Activated CD4-positive, alpha-beta T cell treated with anti-CD3 and anti-CD28 coated beads, Interleukin-2, amount 50 U/mL, for 1 hour (primary cell): ENCODE results near the gene PTPRD.
"Not testable (repeated sequence)": the region's sequence is repeated elsewhere in the genome, so short reads cannot be mapped to it uniquely, and the experiment has no call there.

ENCODE experiments used
- DNase-seq: peaks from one replicate; pipeline ENCODE4 v3.0.0-alpha.2; 2020

Gene PTPRD

GRCh38 chr9:10449201-10449617 is 163.6 kb downstream of the PTPRD start:
- DNase-seq, result not testable (repeated sequence)

DNA sequence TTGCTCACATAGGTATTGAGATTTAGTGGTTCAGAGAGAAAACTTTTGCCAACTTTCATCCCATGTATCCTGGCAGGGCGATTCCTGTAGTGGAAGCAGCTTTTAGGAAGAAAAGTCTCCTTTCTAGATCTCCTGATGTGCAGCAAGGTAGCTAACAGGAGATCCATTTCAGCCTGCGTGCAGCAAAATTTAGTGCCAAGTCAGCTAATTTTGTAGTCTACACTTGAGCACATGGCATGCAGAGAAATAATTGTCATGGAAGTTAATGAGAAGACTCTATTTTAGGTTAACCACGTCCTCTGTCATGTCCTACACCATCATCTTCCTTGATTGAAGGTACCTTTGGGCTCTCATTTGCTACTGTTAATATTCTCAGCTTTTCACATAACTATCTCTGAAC is 165.8 kb downstream of the PTPRD start:
- DNase-seq, result no peak

GRCh38 chr9:10443868-10444204 is 169.0 kb downstream of the PTPRD start:
- no peak for DNase-seq

GRCh38 chr9:10443181-10443867 is 169.5 kb downstream of the PTPRD start:
- DNase-seq, result no peak

DNA sequence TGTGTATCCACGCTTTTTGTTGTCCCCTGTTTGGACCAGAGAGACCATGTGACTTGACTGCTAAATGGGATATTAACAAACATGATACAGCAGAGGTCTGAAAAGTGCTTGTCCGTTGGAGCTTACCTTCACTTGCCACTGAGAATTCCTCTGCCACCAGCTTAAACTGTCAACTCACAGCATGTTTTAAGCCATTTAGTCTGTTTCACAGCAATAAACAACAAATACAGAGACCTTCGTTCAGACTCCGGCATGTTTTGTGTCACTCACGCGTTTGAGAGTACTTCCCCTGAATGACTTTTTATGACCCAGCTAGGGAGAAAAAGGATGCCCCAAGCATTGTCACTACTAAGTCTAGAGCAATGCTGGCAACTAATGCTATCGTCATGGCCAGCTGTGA is 173.8 kb downstream of the PTPRD start:
- no peak for DNase-seq

DNA sequence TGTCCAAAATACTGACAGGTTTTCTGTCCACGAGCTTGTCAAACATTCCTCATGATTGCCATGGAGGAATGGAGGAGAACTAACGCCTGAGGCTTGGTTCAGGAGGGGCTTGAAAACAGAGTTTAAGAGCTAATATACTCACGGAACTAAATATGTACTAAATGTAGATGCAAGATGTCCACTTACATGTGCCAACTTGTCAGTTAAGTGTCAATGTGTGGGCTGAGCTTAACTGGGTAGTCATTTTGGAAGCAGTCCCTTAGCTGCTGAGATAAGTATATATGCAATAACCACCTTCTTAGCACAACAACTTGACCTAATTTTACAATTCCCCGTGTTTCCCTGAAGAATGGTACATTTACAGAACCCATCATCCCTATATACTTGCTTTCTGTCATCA is 176.0 kb downstream of the PTPRD start:
- DNase-seq, result no peak

GRCh38 chr9:10434412-10434811 is 178.4 kb downstream of the PTPRD start:
- no peak for DNase-seq

- DNase-seq, result no peak
Observed at GRCh38 chr9:10411272-10411671, 201.5 kb downstream of the PTPRD start.

DNA sequence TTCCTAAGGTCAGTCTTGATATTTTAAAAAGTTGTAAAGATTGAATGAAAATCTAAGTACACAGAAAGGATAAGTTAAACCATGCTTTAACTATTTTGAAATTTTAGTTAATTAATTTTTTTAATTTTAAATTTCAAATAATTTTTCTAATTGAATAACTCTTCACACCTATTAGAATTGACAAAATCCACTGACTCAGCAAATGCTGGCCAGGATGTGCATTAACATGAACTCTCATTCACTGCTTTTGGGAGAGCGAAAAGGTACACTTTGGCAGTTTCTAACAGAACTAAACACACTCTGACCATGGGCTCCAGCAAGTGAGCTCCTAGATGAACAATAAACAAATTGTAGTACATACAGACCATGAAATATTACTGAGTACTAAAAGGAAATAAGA is 209.5 kb downstream of the PTPRD start:
- DNase-seq, result no peak

DNA sequence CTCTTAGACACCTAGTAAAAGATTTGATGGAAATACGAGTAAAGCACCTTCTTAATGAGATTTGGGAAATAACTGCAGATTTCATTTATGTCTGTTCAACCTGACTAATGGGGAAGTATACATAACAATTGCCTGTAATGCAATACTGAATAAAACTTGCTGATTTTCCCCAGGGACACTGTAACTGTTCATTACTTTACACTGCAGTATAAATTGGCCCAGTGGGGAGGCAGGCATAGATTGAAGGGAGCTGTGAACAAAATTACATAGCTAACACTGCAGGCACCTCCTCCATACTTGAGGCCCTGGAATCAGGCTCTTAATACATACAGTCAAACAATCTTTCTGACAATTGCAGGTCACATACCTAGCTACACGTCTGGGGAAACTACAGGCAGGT is 216.2 kb downstream of the PTPRD start:
- no peak for DNase-seq

GRCh38 chr9:10387282-10387681 is 225.5 kb downstream of the PTPRD start:
- DNase-seq, result no peak

DNA sequence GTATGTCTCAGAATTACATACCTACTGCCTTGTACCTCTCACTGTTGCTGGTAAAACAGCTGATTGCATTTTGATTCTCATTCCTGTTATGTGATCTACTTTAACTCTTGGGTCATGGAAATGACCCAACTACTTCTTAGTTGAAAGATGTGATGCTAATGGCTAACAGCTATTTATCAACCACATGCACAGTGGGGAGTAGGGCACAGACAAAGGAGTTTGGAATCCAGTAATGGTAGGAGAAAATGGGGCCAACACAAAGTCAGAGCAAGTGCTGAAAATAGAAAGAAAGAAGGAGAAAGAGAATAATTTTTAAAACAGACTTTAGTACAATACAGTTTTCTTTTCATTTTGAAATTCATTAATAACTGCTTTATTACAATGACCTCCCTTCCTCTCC is 241.0 kb downstream of the PTPRD start:
- DNase-seq, result no peak

- DNase-seq, result no peak
Observed at GRCh38 chr9:10366171-10366779, 246.5 kb downstream of the PTPRD start.

DNA sequence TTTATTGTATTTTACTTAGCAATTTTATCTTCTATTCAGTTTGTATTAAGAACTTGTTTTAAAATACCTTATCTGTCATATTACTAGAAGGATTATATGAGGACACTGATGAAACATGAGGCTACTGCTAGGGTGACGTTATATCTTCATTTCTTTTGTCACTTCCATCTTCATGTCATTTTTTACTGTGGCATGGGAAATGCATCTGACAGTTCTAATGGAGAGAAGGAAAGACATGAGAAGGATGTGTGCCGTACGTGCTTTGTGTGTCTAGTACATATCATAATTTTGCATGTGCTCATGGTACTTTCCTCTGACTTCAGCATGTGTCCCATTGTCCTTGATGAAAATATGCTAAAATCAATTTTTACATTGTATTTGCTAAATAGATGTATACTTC is 258.2 kb downstream of the PTPRD start:
- no peak for DNase-seq

- not testable (repeated sequence) for DNase-seq
Observed at GRCh38 chr9:10345621-10346020, 267.2 kb downstream of the PTPRD start.

DNA sequence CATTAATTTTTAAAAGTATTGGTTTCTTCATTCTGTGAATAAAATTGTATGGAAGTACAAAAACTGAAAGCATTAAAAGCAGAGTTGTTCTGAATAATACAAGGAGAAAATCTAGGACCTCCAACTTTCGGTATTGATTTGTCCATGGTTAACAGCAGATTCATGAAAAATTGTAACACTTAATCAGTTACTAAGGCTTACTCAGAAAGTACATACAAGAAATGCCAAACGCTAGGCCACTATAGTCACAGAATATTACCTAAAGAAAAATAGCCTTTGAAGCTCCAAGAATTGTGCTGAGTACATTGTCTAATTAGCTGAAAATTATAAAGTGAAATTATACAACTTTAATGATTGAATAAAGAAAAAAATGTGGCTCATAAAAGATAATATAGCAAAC is 271.7 kb downstream of the PTPRD start:
- DNase-seq, result no peak

- no peak for DNase-seq
Observed at GRCh38 chr9:10339152-10339551, 273.6 kb downstream of the PTPRD start.

DNA sequence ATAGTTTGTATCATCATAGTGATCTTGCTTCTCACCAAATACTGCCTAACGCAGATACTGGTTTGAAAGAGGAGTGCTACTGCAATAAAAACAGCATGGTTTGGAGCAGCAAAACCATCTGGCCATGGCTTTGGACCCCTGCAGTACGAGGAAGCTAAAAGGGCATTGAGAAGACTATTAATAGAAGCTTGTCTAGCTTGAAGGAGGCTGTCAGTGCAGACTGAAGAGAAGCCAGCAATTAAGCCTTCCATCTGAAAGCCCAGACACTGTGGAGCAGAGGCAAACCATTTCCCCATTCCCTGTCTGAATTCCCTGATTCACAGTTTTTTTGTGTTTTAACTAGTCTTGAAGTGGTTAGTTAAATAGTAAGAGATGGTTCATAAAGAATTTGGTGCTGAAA is 281.6 kb downstream of the PTPRD start:
- DNase-seq, result no peak

GRCh38 chr9:10282084-10282483 is 330.7 kb downstream of the PTPRD start:
- no peak for DNase-seq

DNA sequence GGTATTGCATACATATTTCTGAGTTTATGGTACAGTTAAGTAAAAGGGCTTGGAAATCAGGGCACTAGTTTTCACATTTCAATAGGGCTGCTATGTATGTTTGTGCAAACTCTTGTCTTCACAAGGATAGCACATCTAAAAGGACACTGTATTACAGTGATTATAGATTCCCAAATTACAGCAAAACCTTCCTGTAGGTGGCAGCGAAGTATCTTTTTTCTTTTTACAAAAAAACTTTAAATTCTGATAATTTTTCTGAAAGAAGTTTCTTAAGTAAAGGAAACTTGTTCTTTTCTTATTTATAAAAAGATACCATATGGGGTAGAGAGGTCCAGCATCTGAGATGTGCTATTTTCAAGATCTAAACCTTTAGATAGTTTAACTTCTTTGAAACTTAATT is 337.8 kb downstream of the PTPRD start:
- no peak for DNase-seq

- no peak for DNase-seq
Observed at GRCh38 chr9:10274175-10274574, 338.6 kb downstream of the PTPRD start.

DNA sequence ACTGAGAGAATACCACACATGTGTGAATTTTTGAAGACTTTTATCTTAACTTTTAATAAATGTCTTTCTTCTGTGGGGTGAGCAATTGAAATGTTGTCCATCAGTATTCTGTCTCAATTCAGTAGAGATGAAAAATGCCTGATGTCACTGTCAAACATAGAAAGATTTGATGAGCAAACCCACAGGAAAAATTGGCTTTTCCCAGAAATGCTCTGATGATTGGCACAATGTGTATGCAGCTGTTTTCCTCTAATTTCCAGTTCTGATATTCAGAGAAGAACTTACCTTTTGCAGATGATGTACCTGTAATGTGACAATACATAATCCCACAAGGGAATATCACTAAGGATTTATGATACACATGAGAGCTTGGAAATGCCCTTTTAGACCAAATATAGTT is 340.0 kb downstream of the PTPRD start:
- DNase-seq, result no peak

GRCh38 chr9:10268531-10269485 is 344.0 kb downstream of the PTPRD start:
- no peak for DNase-seq

- no peak for DNase-seq
Observed at GRCh38 chr9:10265153-10265631, 347.6 kb downstream of the PTPRD start.
